Nephron (organoid): ENCODE results near the gene GLYATL1B.
"Not testable (repeated sequence)": the region's sequence is repeated elsewhere in the genome, so short reads cannot be mapped to it uniquely, and the experiment has no call there.

Experiments
- H3K27ac Mint-ChIP-seq, 3 experiments: 2 replicates each; pipeline ENCODE4 v1.8.0; 2020; ENCODE audit warnings: mixed read lengths in 3 of 3, mild to moderate bottlenecking in 2 of 3, moderate library complexity in 1 of 3
- H3K27me3 Mint-ChIP-seq: 2 replicates; pipeline ENCODE4 v1.8.0; 2021; ENCODE audit warnings: low read depth, mild to moderate bottlenecking, moderate library complexity, mixed read lengths
- H3K36me3 Mint-ChIP-seq: 2 replicates; pipeline ENCODE4 v1.8.0; 2020; ENCODE audit warnings: low read depth, mixed read lengths
- H3K4me1 Mint-ChIP-seq: 2 replicates; pipeline ENCODE4 v1.8.0; 2020; ENCODE audit warnings: mixed read lengths
- H3K4me3 Mint-ChIP-seq, 3 experiments: 2 replicates each; pipeline ENCODE4 v1.8.0; 2020; ENCODE audit warnings: mild to moderate bottlenecking in 3 of 3, mixed read lengths in 3 of 3, moderate library complexity in 2 of 3
- H3K9me3 Mint-ChIP-seq: 2 replicates; pipeline ENCODE4 v1.8.0; 2020; ENCODE audit warnings: mixed read lengths
- CTCF ChIP-seq, 3 experiments: fragments of 200-600 bp; sonication (generic); IDR thresholded peaks; one replicate each; pipeline ENCODE4 v1.5.0; 2021; ENCODE audit warnings: antibody characterized with exemption in 3 of 3; ENCODE audit not compliant: unreplicated experiment in 3 of 3

Gene GLYATL1B

DNA sequence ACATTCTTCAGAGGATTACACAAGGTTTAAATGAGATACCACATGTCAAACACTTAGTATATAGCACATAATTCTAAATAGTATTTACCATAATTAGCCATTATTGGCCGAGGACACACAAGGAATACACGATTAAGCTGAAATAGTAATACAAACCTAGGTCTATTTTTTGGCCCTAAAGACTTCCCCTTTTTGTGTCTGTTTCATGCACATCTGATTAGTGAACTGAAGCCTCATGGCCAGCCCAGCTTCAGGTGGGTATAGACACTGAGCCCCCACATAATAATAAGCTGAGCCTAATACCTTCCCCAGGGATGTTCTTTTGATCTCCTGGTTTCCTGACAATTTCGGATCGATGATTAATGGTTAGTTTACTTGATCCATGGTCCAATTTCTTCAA lies 2.1 kb downstream of the GLYATL1B start:
- Mint-ChIP-seq H3K4me1 (no peaks in the 10 kb centered on the region), H3K27me3 (peaks cover 4% of the 10 kb centered on the region), H3K9me3 (no peaks in the 10 kb centered on the region), H3K36me3 (no peaks in the 10 kb centered on the region), H3K4me3 (no peak overlapping the region), H3K27ac (no peak overlapping the region)
- TF ChIP-seq CTCF (IDR thresholded peaks at IDR 0.05; ENCODE audit: unreplicated experiment in 3 of 3): no peak

DNA sequence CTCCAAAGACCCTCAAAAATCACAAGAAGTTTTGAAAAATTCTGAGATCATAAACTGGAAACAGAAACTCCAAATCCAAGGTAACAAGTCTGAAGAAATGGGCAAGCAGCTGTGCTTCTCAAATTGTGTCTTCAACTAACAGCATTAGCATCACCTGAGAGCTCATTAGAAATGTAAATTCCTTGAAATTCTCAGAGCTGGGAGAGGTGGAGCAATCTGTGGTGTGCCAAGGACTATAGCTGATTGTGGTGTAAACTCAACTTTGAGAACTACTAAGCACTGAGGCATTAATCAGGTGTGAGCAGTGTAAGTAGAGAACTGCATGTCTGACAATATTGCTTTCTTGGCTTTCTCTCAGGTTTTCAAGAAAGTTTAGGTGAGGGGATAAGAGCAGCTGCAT lies 7.5 kb downstream of the GLYATL1B start:
- H3K4me1 Mint-ChIP-seq, H3K4me3 Mint-ChIP-seq, H3K36me3 Mint-ChIP-seq, H3K9me3 Mint-ChIP-seq, H3K27ac Mint-ChIP-seq, H3K27me3 Mint-ChIP-seq: not testable (repeated sequence)

GRCh38 chr11:59095225-59095624 lies 9.1 kb downstream of the GLYATL1B start:
- H3K4me1 Mint-ChIP-seq, H3K4me3 Mint-ChIP-seq, H3K27ac Mint-ChIP-seq, H3K9me3 Mint-ChIP-seq, H3K36me3 Mint-ChIP-seq: not testable (repeated sequence)
- H3K27me3 Mint-ChIP-seq: peaks cover 14% of the 10 kb centered on the region

DNA sequence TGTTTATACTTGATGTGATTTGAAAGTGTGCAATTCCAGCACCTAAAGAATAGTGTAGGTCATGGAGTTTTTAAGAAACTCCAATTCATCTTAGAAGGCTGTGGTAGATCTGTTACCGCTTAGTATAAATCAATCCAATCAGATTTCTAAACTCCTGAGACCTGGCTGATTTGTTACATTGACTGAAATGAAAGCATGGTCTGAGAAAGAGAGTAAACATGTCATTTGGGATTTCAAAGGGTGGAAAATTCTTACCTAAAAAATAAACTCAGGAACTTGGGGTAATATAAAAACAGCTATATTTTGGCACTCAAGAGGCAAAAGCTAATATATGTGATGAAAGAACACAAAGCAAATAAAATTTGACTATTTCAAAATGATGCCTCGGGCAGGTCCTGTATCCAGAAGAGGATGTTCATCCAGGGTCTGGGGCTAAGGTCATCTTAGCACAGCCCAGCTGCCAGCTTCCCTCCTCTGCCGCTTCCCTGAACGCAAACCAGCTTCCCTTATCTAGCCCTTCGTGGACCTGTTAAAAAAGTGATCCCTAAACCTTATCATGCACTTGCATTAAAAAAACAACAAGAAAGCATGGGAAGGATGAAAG lies 10.0 kb downstream of the GLYATL1B start:
- H3K27ac Mint-ChIP-seq, H3K4me3 Mint-ChIP-seq, H3K36me3 Mint-ChIP-seq, H3K9me3 Mint-ChIP-seq, H3K4me1 Mint-ChIP-seq: not testable (repeated sequence)
- H3K27me3 Mint-ChIP-seq: peaks cover 22% of the 10 kb centered on the region

GRCh38 chr11:59097113-59097708 lies 11.1 kb downstream of the GLYATL1B start:
- Mint-ChIP-seq H3K9me3 (no peaks in the 10 kb centered on the region), H3K4me1 (no peaks in the 10 kb centered on the region), H3K36me3 (no peaks in the 10 kb centered on the region), H3K27me3 (peaks cover 32% of the 10 kb centered on the region), H3K27ac (no peak overlapping the region), H3K4me3 (no peak overlapping the region)
- TF ChIP-seq CTCF (IDR thresholded peaks at IDR 0.05; ENCODE audit: unreplicated experiment in 3 of 3): peak; percentile 61 to 68 (median 62)

DNA sequence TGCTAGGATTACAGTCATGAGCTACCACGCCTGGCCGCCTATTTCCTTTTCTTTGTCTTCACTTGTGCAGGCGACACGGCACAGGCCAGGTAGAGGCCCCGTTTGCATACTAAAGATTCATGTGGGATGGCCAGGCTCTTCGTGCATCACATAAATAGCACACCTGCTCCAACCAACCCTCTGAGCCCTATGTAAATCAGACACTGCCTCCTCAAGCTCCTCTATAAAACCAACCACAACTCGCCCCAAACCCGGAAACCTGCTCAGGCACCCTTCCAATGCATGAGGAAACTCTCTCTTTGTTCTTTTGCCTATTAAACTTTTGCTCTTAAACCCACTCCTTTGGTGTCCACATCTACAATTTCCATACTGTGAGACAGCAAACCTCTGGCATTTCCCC lies 11.8 kb downstream of the GLYATL1B start:
- not testable (repeated sequence) for H3K9me3 Mint-ChIP-seq, H3K36me3 Mint-ChIP-seq, H3K27ac Mint-ChIP-seq, H3K4me1 Mint-ChIP-seq, H3K4me3 Mint-ChIP-seq
- peaks cover 37% of the 10 kb centered on the region for H3K27me3 Mint-ChIP-seq

DNA sequence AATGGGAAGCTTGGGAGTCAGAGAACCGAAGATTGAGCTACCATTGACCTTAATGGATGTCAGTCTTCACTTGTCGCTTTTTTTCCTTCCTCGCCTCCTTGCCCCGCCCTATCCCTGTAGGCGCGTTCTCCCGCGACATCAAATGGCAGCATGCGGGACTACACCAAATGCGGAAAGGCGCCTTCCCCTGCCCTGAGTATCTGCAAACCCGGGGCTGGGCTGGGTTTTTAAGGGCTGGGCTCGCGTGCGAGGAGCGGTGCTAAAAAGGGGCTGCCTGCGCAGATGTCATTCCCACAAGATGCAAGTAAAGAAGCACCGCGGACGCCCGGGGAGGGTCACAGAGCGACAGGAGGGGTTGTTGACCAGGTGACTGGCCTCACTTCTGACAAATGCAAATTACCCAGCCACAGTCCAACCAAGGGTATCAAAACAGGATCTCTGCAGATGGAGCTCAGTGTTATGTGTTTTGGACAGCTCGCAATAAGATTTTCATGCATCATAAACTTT lies 16.2 kb downstream of the GLYATL1B start:
- TF ChIP-seq CTCF (IDR thresholded peaks at IDR 0.05; ENCODE audit: unreplicated experiment in 3 of 3): peak; percentile 17 to 27 (median 23)
- peaks cover 12% of the 10 kb centered on the region for H3K4me1 Mint-ChIP-seq

More for the DNA sequence above, 16.2 kb downstream of the GLYATL1B start:
- peaks cover 57% of the 10 kb centered on the region for H3K27me3 Mint-ChIP-seq
- H3K36me3 Mint-ChIP-seq: no peaks in the 10 kb centered on the region
- H3K27ac Mint-ChIP-seq: no peak overlapping the region
- peaks cover 2% of the 10 kb centered on the region for H3K9me3 Mint-ChIP-seq
- peak overlapping the region; percentile 62 to 63 (median 62) for H3K4me3 Mint-ChIP-seq
